Activated CD8-positive, alpha-beta memory T cell treated with anti-CD3 and anti-CD28 coated beads for 1 hour (primary cell): ENCODE data around the gene TANC2.
"Not testable (repeated sequence)": the region's sequence is repeated elsewhere in the genome, so short reads cannot be mapped to it uniquely, and the experiment has no call there.

Experiments
- DNase-seq, 2 donors: peaks; one replicate each; pipeline ENCODE4 v3.0.0-alpha.2; 2020; ENCODE audit warnings: low read depth in 1 of 2; ENCODE audit errors: extremely low read depth in 1 of 2

Gene TANC2

GRCh38 chr17:62963296-62963695, 2.7 kb upstream of the TANC2 start:
- DNase-seq: no peak

- no peak for DNase-seq
Measured at GRCh38 chr17:62964506-62964905, 1.5 kb upstream of the TANC2 start.

- peak in 1 of 2 donors; percentile 34 for DNase-seq
Measured at GRCh38 chr17:62965174-62965685, 805 bp upstream of the TANC2 start.

DNA sequence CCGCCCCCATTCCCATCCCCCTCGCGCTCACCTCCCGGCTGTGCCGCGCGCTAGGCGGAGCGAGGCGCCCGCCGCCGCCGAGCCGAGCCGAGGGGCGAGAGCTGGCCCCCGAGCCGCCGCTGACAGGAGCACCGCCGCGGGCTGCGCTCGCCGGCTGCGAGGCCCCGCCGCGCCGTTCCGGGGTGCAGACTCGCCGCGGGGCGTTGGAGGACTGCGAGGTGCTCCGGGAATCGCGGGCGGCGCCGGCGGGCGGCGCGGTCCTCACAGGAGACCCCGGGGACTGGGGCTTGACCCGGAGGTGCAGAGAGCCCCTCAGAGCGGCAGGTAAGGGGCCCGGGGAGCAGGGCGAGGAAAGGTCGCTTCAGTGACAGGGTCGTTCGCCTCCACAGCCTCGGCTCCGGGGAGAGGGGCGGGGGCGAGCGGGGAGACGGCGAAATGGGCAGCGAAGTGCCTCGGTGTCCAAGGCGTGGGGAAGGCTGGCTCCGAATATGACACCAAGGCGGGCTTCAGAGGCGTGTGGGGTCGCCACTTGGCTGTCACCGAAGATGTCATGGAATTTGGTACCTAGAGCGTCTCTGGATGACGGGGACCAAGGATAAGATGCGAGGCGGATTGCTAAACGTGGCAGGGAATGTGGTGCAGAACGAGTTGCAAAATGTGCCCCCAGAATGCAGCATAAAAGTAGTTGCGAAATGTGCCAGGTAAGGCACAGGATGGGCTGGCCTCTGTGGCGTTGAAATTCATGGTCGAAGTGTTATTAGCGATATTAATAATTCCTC, 580 bp downstream of the TANC2 start:
- DNase-seq: peak; percentile 30 to 58

GRCh38 chr17:62967205-62967529, 1.1 kb downstream of the TANC2 start:
- no peak for DNase-seq

GRCh38 chr17:62968445-62968923, 2.4 kb downstream of the TANC2 start:
- peak; percentile 10 to 26 for DNase-seq

DNA sequence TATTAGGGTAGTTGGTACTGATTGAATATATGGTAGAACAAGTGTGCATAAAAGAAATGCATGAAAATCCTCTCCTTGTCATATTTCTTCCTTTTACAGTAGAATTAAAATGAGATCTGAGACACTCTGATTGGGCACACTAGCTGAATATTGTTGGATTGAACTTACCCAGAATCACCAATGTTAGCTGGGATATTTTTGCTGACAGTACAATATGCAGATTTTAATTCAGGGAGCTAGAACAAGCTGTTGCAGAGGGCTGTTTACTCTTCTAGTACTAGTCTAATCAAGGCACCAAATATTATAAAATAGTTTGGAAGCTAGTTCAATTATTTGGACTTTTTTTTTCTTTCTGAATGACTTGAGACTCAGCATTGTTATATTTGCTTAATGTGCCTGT, 4.6 kb downstream of the TANC2 start:
- DNase-seq: no peak

DNA sequence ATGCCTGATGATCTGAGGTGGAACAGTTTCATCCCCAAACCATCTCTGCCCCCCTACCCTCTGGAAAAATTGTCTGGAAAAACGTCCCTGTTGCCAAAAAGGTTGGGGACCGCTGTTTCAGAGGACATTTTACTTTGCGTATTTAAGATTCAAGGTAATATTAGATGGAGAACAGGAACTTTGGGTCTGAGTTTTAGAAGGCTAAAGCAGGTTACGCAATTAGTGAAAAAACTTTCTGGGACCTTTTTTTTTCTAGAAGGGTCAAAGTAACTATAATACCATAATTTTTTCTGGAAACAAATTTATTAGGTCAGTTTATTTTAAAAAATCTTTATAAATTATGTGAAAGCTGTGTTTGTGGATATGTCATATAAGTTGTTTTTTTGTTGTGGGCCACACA, 5.8 kb downstream of the TANC2 start:
- no peak for DNase-seq

DNA sequence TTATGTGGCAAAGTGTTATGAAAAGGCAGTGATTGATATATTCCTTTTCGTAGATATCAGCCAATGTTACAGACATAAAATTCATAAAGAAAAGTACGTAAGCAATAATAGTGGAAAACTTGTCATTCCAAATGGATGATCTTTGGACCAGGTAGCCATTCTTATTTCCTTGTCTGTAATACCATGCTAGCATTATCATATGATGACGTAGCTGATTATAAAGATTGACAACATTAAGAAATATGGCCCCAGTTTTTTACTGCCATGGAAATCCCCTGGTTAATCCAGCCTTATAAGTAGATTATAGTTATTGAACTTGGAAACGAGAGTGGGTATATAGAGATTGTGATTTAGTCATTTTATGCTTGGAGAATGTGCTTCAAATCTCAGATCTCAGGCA, 8.8 kb downstream of the TANC2 start:
- no peak for DNase-seq

GRCh38 chr17:62975206-62975605, 9.2 kb downstream of the TANC2 start:
- DNase-seq: no peak

GRCh38 chr17:62976643-62977231, 10.7 kb downstream of the TANC2 start:
- DNase-seq: not testable (repeated sequence)

DNA sequence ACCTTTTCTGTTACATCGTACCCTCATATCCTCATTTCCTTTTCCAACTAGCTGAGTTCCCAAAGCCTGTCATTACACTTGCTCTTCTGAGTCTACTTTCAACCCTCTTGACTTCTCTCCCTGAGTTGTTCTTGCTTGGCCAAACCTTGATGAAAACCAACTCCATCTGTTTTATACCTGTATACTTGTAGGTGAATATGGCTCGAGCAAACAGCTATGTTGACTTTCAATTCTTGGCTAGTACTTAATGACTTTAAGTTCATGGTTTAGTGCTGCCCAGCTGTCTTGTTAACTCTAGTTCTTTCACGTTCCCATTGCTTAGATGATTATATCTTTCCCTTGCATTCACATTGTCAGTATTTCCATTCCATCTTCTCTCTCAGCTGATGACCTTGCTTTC, 14.8 kb downstream of the TANC2 start:
- no peak for DNase-seq

GRCh38 chr17:62981933-62982332, 15.9 kb downstream of the TANC2 start:
- no peak for DNase-seq

GRCh38 chr17:62984801-62985200, 18.8 kb downstream of the TANC2 start:
- DNase-seq: no peak

DNA sequence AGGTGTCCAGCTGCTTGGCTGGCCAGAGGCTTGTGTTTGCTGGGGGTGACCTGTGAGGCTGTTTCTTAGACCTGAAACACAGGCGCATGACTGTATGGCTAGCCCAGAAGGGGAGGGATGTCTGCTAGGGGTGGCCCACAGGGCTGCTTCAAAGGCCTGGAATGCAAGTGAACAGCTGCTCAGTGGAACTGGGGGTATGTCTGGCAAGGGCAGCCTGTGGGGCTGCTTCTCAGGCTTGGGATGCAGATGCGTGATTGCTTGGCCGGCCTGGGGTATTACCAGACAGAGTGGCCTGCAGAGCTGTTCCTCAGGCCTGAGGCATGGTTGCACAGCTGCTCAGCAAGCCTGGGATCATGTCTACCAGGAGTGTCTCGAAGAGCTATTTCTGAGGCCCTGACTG, 20.5 kb downstream of the TANC2 start:
- DNase-seq: no peak

DNA sequence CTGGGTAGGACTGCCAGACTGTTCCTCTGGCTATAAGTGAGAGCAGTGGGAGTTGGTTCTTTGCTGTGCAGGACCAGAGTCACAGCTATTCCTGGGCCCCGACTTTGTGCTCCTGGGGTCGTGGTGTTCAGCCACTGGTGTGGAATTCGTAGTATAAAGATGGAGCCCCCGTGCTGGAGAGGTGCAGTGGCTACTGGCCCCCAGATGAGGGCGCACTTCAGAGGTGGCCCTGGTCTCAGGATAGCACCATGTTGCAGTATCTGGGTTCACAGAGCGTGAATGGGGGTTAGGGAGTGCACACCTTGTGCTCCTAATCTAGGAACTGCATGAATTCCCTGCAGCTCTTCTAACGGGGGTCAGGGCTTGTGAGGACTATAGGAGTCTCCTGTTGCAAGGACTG, 21.1 kb downstream of the TANC2 start:
- DNase-seq: no peak

GRCh38 chr17:62989501-62989900, 23.5 kb downstream of the TANC2 start:
- DNase-seq: no peak

DNA sequence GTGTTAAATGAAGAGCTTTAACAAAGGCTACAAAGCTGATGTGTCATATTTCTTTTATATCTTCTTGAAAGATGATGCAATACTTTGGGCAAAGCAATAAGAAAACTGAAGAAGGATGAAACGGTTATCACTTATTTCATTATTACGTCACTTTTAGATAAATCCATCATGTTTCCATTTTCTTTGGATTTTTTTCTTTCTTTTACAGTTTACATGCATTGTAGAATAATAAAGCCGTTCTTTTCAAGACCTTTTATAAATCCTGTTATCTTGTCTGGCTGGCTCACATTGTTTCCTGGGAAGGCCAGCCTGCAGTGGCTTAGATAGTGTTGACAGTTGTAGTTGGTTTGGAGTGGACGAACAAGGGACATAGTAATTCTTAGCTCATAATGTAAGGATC, 28.9 kb downstream of the TANC2 start:
- DNase-seq: no peak

GRCh38 chr17:62995377-62995885, 29.4 kb downstream of the TANC2 start:
- DNase-seq: no peak

DNA sequence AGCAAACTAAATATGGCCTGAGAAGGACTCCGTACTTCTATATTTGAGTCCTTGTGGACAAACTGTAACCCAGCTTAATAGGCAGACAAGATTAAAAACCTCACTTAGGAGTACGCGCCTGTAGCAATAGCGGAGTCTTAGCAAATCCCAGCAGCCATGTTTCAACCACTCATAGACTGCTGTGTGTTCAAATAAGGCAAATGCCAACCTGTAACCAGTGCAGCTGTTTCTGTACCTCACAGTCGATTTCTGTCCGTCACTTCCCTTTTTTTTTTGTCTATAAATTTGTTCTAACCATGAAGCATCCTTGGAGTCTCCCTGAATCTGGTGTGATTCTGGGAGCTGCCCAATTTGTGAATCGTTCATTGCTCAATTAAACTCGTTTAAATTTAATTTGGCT, 30.2 kb downstream of the TANC2 start:
- no peak for DNase-seq

- no peak for DNase-seq
Measured at GRCh38 chr17:62998166-62998565, 32.1 kb downstream of the TANC2 start.

- DNase-seq: no peak
Measured at GRCh38 chr17:62998665-62999393, 32.8 kb downstream of the TANC2 start.
